CD14-positive monocyte (primary cell): ENCODE measurements around the gene EGFR. TPM values are rescaled to one million over a fixed set of nuclear protein-coding genes. Genes with fewer than 3 reads are reported as not detected.

Experiments used
- DNase-seq, 3 donors: peaks; one replicate each; pipeline ENCODE4 v3.0.0-alpha.2; 2011 to 2022
- H2AFZ ChIP-seq: 2 replicates; pipeline ENCODE4 v1.6.0; 2012; ENCODE audit warnings: mild to moderate bottlenecking, low read depth, low read length, inconsistent platforms; ENCODE audit not compliant: insufficient read depth, poor library complexity, severe bottlenecking
- H3K27ac ChIP-seq, 2 donors: 1 replicate in 1 of 2; 2 replicates in 1 of 2; pipeline ENCODE4 v1.5.1; 2012 to 2013; ENCODE audit warnings: low read length in 2 of 2, control low read depth in 1 of 2, inconsistent platforms in 1 of 2, low read depth in 1 of 2, mild to moderate bottlenecking in 1 of 2
- H3K27me3 ChIP-seq, 2 donors: one replicate each; pipeline versions ENCODE4 v1.6.0 to v1.6.1; 2011 to 2013; ENCODE audit warnings: low read length in 2 of 2; ENCODE audit not compliant: control insufficient read depth in 2 of 2, insufficient read depth in 2 of 2
- H3K36me3 ChIP-seq, 2 donors: replicated peaks in 1 of 2; 1 replicate in 1 of 2; 2 replicates in 1 of 2; pipeline versions ENCODE4 v1.5.1 to v1.6.1; 2012 to 2013; ENCODE audit warnings: low read length in 2 of 2, control low read depth in 1 of 2, inconsistent platforms in 1 of 2, mild to moderate bottlenecking in 1 of 2; ENCODE audit not compliant: insufficient read depth in 2 of 2, control insufficient read depth in 1 of 2
- H3K4me1 ChIP-seq, 2 donors: 1 replicate in 1 of 2; 2 replicates in 1 of 2; pipeline versions ENCODE4 v1.5.1 to v1.6.1; 2012 to 2013; ENCODE audit warnings: low read length in 2 of 2, control low read depth in 1 of 2, inconsistent platforms in 1 of 2, mild to moderate bottlenecking in 1 of 2, moderate library complexity in 1 of 2; ENCODE audit not compliant: insufficient read depth in 2 of 2, control insufficient read depth in 1 of 2
- H3K4me2 ChIP-seq: replicated peaks from 2 replicates; pipeline ENCODE3; 2012; ENCODE audit warnings: low read length, moderate library complexity, mild to moderate bottlenecking; ENCODE audit not compliant: poor library complexity, severe bottlenecking; ENCODE audit errors: extremely low read depth
- H3K4me3 ChIP-seq, 3 experiments: fragments of 200-600 bp in 1 of 3; sonication (generic) in 1 of 3; replicated peaks in 1 of 3; 1 replicate in 2 of 3; 2 replicates in 1 of 3; pipeline ENCODE4 v1.5.1; 2011 to 2013; ENCODE audit warnings: low read length in 3 of 3, mild to moderate bottlenecking in 3 of 3, control low read depth in 2 of 3, low read depth in 2 of 3, inconsistent platforms in 1 of 3, moderate library complexity in 1 of 3
- H3K79me2 ChIP-seq: 2 replicates; pipeline ENCODE4 v1.6.0; 2012; ENCODE audit warnings: mild to moderate bottlenecking, control low read depth, inconsistent platforms, low read length, moderate library complexity; ENCODE audit not compliant: insufficient read depth
- H3K9ac ChIP-seq: 2 replicates; pipeline ENCODE4 v1.6.0; 2017; ENCODE audit warnings: low read length, mild to moderate bottlenecking; ENCODE audit not compliant: insufficient read depth, poor library complexity, severe bottlenecking
- H3K9me3 ChIP-seq, 2 donors: replicated peaks in 1 of 2; 1 replicate in 1 of 2; 2 replicates in 1 of 2; pipeline versions ENCODE4 v1.5.1 to v1.6.1; 2012 to 2013; ENCODE audit warnings: low read length in 2 of 2, control low read depth in 1 of 2; ENCODE audit not compliant: control insufficient read depth in 1 of 2, insufficient read depth in 1 of 2
- H4K20me1 ChIP-seq: 2 replicates; pipeline ENCODE4 v1.6.0; 2012; ENCODE audit warnings: mild to moderate bottlenecking, low read length, control low read depth, moderate library complexity; ENCODE audit not compliant: insufficient read depth
- H3K27ac Mint-ChIP-seq, 7 donors: one replicate each; pipeline ENCODE4 v1.8.0; 2020; ENCODE audit warnings: mild to moderate bottlenecking in 7 of 7, mixed read lengths in 7 of 7, moderate library complexity in 6 of 7, inconsistent platforms in 2 of 7
- H3K27me3 Mint-ChIP-seq, 3 donors: one replicate each; pipeline ENCODE4 v1.8.0; 2021 to 2022; ENCODE audit warnings: low read depth in 3 of 3, mild to moderate bottlenecking in 3 of 3, mixed read lengths in 3 of 3, moderate library complexity in 3 of 3, inconsistent platforms in 1 of 3
- H3K36me3 Mint-ChIP-seq, 2 donors: one replicate each; pipeline ENCODE4 v1.8.0; 2020; ENCODE audit warnings: mixed read lengths in 2 of 2, inconsistent platforms in 1 of 2, mild to moderate bottlenecking in 1 of 2
- H3K4me1 Mint-ChIP-seq: one replicate; pipeline ENCODE4 v1.8.0; 2020; ENCODE audit warnings: mild to moderate bottlenecking, mixed read lengths
- H3K4me3 Mint-ChIP-seq, 2 donors: one replicate each; pipeline ENCODE4 v1.8.0; 2020; ENCODE audit warnings: mild to moderate bottlenecking in 2 of 2, mixed read lengths in 2 of 2, moderate library complexity in 1 of 2
- H3K9me3 Mint-ChIP-seq, 7 donors: one replicate each; pipeline ENCODE4 v1.8.0; 2020 to 2022; ENCODE audit warnings: mixed read lengths in 7 of 7, mild to moderate bottlenecking in 6 of 7, moderate library complexity in 6 of 7, inconsistent platforms in 2 of 7
- CTCF ChIP-seq: fragments of 200-600 bp; IDR thresholded peaks from one replicate; pipeline ENCODE4 v1.8.0; 2022; ENCODE audit warnings: antibody characterized with exemption, mild to moderate bottlenecking
- WGBS: methylation state at CpG from one replicate; pipeline ENCODE4 v1.1.5; 2013; ENCODE audit warnings: missing lambda C conversion rate; ENCODE audit not compliant: insufficient coverage; 5-methylcytosine and 5-hydroxymethylcytosine counted together
- intact Hi-C, 2 donors: fragments of 100-400 bp; cut with micrococcal nuclease; formaldehyde crosslinking; loops; one replicate each; pipeline versions ENCODE4 v1.15.0 to v1.15.1; 2023
- polyA plus RNA-seq, 3 donors: library from polyadenylated mRNA; depleted of rRNA in 1 of 3; unstranded in 2 of 3; stranded (reverse) in 1 of 3; fragments of 300-500 nt in 2 of 3; fragments of >200 nt in 1 of 3; fragmentation: Illumina TruSeq in 2 of 3; gene quantifications; 1 replicate in 2 of 3; 2 replicates in 1 of 3; pipeline ENCODE4 v1.2.3, GENCODE V29; 2012 to 2021

EGFR gene
- polyA plus RNA-seq, 3 donors: not detected

GRCh38 chr7:55163733-55164132 lies 144.9 kb downstream of the EGFR start:
- H3K4me1 ChIP-seq: no peaks in the 10 kb centered on the region
- no peak overlapping the region for H3K4me2 ChIP-seq
- no peaks in the 10 kb centered on the region for H3K79me2 ChIP-seq
- peaks cover 0 to 7% of the 10 kb centered on the region in 2 donors for H3K9me3 ChIP-seq
- Mint-ChIP-seq H3K4me3 (no peak overlapping the region), H3K36me3 (no peaks in the 10 kb centered on the region), H3K4me1 (no peaks in the 10 kb centered on the region), H3K27ac (no peak overlapping the region), H3K27me3 (peaks cover 0 to 8% (median 3%) of the 10 kb centered on the region in 3 donors), H3K9me3 (peaks cover 0 to 14% (median 4%) of the 10 kb centered on the region in 7 donors)
- TF ChIP-seq CTCF: no peak
- H3K27me3 ChIP-seq: no peaks in the 10 kb centered on the region
- H3K9ac ChIP-seq: no peak overlapping the region
- no peak for DNase-seq
- 91% methylated on average over 10 of the region's 11 CpGs for WGBS
- no peak overlapping the region for H2AFZ ChIP-seq
- no peak overlapping the region for H3K27ac ChIP-seq
- H3K4me3 ChIP-seq: no peak overlapping the region
- intact Hi-C loops: no loop called here
- no peaks in the 10 kb centered on the region for H3K36me3 ChIP-seq
- no peaks in the 10 kb centered on the region for H4K20me1 ChIP-seq

- H3K36me3 ChIP-seq: no peaks in the 10 kb centered on the region
- no peak overlapping the region for H3K9ac ChIP-seq
- no peak overlapping the region for H3K27ac ChIP-seq
- TF ChIP-seq CTCF: no peak
- intact Hi-C loops: no loop called here
- Mint-ChIP-seq H3K36me3 (no peaks in the 10 kb centered on the region), H3K9me3 (peaks cover 0 to 10% (median 4%) of the 10 kb centered on the region in 7 donors), H3K27me3 (peaks cover 0 to 6% (median 3%) of the 10 kb centered on the region in 3 donors), H3K27ac (no peak overlapping the region), H3K4me3 (no peak overlapping the region), H3K4me1 (no peaks in the 10 kb centered on the region)
- no peaks in the 10 kb centered on the region for H3K79me2 ChIP-seq
- 100% methylated on average over 1 of the region's 2 CpGs for WGBS
- no peak overlapping the region for H3K4me3 ChIP-seq
- H4K20me1 ChIP-seq: no peaks in the 10 kb centered on the region
- peaks cover 0 to 7% of the 10 kb centered on the region in 2 donors for H3K9me3 ChIP-seq
- no peak overlapping the region for H3K4me2 ChIP-seq
- H3K27me3 ChIP-seq: no peaks in the 10 kb centered on the region
- no peaks in the 10 kb centered on the region for H3K4me1 ChIP-seq
- no peak for DNase-seq
- H2AFZ ChIP-seq: no peak overlapping the region
Measured at GRCh38 chr7:55164527-55164926, 145.7 kb downstream of the EGFR start.
